Stimulated activated CD8-positive, alpha-beta memory T cell treated with anti-CD3 and anti-CD28 coated beads, Interleukin-4, amount 100 ng/mL, for 24 hours (primary cell): ENCODE results near the gene HSPA1L.
A peak's percentile ranks its signal among the peaks of the same experiment; 100 is the strongest.

Experiments used
- DNase-seq: peaks from one replicate; pipeline ENCODE4 v3.0.0-alpha.2; 2020; ENCODE audit warnings: low read depth

The HSPA1L gene

GRCh38 chr6:31781244-31782125 lies 33.6 kb downstream of the HSPA1L start:
- no peak for DNase-seq

- no peak for DNase-seq
Observed at GRCh38 chr6:31780507-31781243, 34.4 kb downstream of the HSPA1L start.

- DNase-seq = no peak
Observed at GRCh38 chr6:31779908-31780307, 35.2 kb downstream of the HSPA1L start.

- DNase-seq = no peak
Observed at GRCh38 chr6:31778999-31779885, 35.8 kb downstream of the HSPA1L start.

- no peak for DNase-seq
Observed at GRCh38 chr6:31778193-31778592, 36.9 kb downstream of the HSPA1L start.

GRCh38 chr6:31777667-31778050 lies 37.4 kb downstream of the HSPA1L start:
- DNase-seq = no peak

GRCh38 chr6:31776989-31777666 lies 38.0 kb downstream of the HSPA1L start, which contains the start of gene VWA7:
Gene VWA7, minus strand, starts transcription at chr6:31777328. Its CDS starts 549 bp downstream, at chr6:31776779.
- peak; percentile 74 for DNase-seq

- no peak for DNase-seq
Observed at GRCh38 chr6:31776485-31776988, 38.5 kb downstream of the HSPA1L start.

GRCh38 chr6:31775633-31776484 lies 39.2 kb downstream of the HSPA1L start:
- no peak for DNase-seq

GRCh38 chr6:31775184-31775583 lies 39.9 kb downstream of the HSPA1L start:
- no peak for DNase-seq

GRCh38 chr6:31771992-31772358 lies 43.1 kb downstream of the HSPA1L start:
- DNase-seq = no peak

- DNase-seq = no peak
Observed at GRCh38 chr6:31770860-31771259, 44.2 kb downstream of the HSPA1L start.

GRCh38 chr6:31769684-31770371 lies 45.3 kb downstream of the HSPA1L start:
- DNase-seq = peak; percentile 66

GRCh38 chr6:31768363-31769257 lies 46.5 kb downstream of the HSPA1L start:
- no peak for DNase-seq

- DNase-seq = no peak
Observed at GRCh38 chr6:31767096-31767645, 47.9 kb downstream of the HSPA1L start.

- DNase-seq = no peak
Observed at GRCh38 chr6:31765910-31766794, 48.9 kb downstream of the HSPA1L start.

- no peak for DNase-seq
Observed at GRCh38 chr6:31765559-31765909, 49.5 kb downstream of the HSPA1L start.

GRCh38 chr6:31764198-31764597 lies 50.9 kb downstream of the HSPA1L start:
- no peak for DNase-seq
